HG02678 (cell line): Measurements from ENCODE around the gene CD109.
"Not testable (repeated sequence)": the region's sequence is repeated elsewhere in the genome, so short reads cannot be mapped to it uniquely, and the experiment has no call there.

ENCODE experiments used
- ATAC-seq: cut with Tn5 transposase; IDR thresholded peaks from one replicate; pipeline ENCODE4 v1.9.1; 2021; ENCODE audit warnings: mild to moderate bottlenecking, moderate library complexity; ENCODE audit not compliant: unreplicated experiment

CD109 gene

GRCh38 chr6:73782911-73783310 is 86.9 kb downstream of the CD109 start:
- no peak for ATAC-seq

GRCh38 chr6:73784726-73785505 is 88.9 kb downstream of the CD109 start:
- no peak for ATAC-seq

DNA sequence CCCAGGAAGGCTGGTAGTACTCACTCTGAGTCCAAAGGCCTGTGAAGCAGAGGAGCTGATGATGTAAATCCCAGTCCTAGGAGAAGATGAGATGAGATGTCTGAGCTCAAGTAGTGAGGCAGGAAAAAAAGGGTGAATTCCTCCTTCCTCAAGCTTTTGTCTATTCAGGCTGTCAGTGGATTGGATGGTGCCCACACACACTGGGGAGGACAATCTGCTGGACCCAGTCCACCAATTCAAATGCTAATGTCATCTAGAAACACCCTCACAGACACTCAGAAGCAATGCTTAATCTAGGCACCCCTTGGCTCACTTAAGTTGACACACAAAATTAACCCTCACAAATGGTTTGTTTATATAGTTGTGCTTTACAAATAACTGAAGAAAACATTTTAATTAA is 94.6 kb downstream of the CD109 start:
- no peak for ATAC-seq

GRCh38 chr6:73791336-73791735 is 95.3 kb downstream of the CD109 start:
- ATAC-seq = no peak

DNA sequence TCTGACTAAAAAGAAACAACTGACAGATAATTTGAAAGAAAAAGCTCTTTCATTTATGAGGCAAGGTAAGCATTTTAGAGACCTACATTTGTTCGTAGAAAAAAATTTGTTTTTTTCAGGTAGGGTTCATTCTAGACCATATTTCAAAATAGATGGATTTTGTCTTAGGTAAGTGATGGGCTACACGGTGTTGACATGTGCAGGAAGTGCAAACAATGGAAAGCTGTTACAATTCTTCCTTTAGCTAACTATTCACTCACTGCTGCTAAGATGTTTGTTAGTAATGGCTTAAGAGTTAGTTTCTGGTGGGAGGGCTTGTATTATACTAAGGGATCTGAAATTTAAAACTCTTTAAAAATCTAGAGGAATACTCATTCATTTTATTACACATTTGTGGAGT is 96.7 kb downstream of the CD109 start:
- ATAC-seq = no peak

DNA sequence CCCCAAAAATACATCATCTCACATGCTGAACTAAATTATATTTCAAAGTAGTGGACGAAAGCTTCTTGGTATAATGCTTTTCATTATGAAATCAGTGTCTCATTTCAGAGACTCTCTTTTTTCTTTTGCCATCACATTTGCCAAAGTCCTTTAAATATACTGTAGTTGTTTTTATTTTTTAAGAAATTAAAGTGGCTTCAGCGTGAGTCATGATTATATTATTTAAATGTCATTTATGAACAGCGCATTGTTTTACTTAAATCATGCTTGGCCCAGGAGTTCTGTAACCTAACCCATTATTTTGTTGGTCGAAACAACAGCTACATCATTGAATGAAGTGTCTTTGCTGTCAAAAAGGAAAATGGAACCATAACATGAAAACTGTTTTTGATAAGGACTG is 100.9 kb downstream of the CD109 start:
- no peak for ATAC-seq

- ATAC-seq = no peak
These were observed 101.9 kb downstream of the CD109 start for GRCh38 chr6:73797861-73798260.

GRCh38 chr6:73798592-73798991 is 102.6 kb downstream of the CD109 start:
- ATAC-seq = peak; percentile 87

DNA sequence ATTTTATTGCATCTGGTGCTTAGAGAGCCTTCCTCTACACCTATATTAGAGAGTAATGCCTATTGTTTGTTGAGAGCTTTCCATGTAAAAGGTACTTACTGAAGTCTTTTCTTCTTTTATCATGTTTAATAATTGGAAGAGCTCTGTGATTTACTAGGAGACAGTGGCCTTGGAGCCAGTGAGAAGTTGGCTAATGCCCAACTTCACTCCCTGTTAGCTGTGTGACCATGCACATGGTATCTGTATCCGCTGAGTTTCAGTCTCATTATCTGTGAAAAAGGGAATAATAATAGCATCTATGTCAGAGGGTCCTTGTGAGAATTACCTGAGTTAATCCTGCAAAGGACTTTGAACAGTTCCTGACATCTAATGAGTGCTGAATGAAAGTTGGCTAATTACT is 105.0 kb downstream of the CD109 start:
- ATAC-seq = no peak

- ATAC-seq = no peak
These were observed 105.8 kb downstream of the CD109 start for GRCh38 chr6:73801652-73802268.

DNA sequence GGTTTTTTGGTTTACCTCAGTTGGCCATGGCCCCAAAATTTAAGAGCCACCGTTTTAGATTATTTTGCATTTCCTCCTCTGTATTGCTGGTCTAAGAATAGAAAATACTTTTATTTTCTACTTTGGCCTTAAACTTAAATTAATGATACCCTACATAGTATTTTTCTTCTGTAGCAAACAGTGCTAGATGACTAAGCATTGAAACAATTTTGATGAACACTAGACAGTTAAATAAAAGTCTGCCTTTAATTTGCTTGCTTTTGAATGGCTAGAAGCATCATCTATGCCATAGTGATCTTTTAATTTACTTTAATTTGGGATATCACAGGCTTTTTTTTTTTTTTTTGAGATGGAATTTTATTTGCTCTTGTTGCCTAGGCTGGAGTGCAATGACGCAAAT is 106.4 kb downstream of the CD109 start:
- no peak for ATAC-seq

- ATAC-seq = no peak
These were observed 107.7 kb downstream of the CD109 start for GRCh38 chr6:73803562-73804241.

- not testable (repeated sequence) for ATAC-seq
These were observed 109.2 kb downstream of the CD109 start for GRCh38 chr6:73805221-73805620.

DNA sequence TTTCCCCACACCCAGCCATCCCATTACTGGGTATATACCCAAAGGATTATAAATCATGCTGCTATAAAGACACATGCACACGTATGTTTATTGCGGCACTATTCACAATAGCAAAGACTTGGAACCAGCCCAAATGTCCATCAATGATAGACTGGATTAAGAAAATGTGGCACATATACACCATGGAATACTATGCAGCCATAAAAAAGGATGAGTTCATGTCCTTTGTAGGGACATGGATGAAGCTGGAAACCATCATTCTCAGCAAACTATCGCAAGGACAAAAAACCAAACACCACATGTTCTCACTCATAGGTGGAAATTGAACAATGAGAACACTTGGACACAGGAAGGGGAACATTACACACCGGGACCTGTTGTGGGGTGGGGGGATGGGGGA is 110.0 kb downstream of the CD109 start:
- ATAC-seq = not testable (repeated sequence)

GRCh38 chr6:73811706-73812105 is 115.7 kb downstream of the CD109 start:
- no peak for ATAC-seq

- no peak for ATAC-seq
These were observed 121.2 kb downstream of the CD109 start for GRCh38 chr6:73817253-73817652.

DNA sequence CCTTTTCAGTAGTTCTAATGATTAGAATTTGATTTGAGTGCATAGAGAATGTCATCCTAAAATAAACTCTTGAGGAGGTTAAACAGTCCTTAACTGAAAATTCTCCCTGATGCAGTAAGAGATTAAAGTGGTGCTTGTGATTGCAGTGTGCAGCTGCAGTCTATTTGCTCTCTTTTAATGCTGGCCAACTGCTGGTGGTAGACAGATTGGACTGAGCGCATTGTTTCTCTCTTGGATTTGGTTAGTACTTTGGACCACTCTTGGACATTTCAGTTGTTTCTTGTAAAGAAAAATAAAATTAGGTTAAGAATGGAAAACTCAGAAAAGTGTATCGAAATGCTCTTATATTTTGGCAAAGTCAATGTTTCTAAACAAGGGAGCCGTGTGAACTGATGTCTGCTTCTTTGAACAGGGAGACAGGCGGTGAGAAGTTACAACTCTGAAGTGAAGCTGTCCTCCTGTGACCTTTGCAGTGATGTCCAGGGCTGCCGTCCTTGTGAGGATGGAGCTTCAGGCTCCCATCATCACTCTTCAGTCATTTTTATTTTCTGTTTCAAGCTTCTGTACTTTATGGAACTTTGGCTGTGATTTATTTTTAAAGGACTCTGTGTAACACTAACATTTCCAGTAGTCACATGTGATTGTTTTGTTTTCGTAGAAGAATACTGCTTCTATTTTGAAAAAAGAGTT is 127.2 kb downstream of the CD109 start:
- ATAC-seq = no peak

GRCh38 chr6:73823832-73824231 is 127.8 kb downstream of the CD109 start:
- no peak for ATAC-seq

DNA sequence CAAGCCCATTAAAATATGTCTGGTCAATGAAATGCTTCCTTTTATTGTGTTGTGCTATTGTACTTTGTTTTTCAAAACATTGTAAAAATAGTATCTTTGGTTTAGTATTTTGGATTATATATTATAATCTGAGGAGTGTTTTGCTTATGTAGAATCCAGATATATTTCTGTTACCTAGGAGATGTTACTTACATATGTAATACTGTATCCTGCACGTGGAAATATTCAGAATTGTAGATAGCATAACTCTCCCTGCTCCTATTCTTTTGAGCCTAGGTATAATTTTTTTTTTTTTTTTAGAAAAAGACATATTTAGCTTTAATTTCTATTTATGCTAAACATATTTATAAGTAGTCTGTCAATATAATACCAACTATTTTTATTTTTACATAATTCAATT is 130.6 kb downstream of the CD109 start:
- no peak for ATAC-seq

DNA sequence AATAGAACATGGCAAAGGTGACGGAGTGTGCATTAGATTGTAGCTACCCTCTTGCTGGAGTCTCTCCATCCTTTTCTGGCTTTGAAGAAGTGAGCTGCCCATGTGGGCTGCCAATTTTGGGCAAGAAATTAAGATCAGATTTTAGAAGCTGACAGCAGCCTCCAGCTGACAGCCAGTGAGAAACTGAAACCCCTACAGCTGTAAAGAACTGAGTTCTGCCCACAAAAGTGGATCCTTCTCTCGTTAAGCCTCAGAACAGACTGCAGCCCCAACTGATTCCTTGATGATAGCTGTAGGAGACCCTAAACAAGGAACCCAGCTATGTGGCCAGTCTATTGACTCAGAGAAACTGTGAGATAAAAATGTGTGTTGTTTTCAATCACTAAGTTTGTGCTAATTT is 134.1 kb downstream of the CD109 start:
- ATAC-seq = peak; percentile 60

GRCh38 chr6:73832313-73832712 is 136.3 kb downstream of the CD109 start:
- no peak for ATAC-seq
